ENCODE measurements around the gene MEF2D.
A peak's percentile ranks its signal among the peaks of the same experiment; 100 is the strongest.

Gene MEF2D

DNA sequence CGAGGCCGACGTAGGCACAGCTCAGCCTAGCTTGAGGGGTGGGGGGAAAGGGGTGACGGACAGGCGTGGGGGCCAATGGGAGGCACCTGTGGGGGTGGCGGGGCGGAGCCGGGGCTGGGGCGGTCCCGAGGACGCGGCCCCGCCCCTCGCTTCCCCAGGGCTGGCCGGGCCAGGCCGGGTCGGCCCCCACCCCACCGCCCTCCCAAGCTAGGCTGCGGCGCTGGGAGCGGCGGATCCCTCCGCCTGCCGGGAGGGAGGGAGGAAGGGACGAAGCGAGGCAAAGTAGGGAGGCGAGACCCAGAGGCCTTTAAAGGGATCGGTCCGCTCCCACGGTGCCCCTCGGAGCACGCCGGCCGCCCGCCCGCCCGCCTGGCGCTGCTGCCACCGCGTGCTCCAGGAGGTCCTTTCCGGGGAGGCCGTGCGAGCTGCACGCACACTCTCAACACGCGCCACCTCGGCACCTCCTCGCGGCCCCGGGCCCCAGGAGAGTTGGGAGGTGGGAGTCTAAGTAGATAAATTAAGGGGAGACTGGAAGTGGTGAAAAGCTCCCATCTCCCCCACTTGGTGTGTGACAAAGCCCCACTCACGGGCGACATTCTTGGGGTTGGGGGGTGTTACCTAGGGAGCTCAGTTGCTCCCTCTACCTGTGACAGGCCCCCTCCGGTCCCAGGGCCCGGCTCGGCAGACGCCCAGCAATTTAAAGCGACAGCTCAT lies 375 bp upstream of the MEF2D start:
- Mint-ChIP-seq H3K9me3 (no peaks in the 10 kb centered on the region), H3K27ac (peak overlapping the region; percentile 97), H3K4me1 (peaks cover 61 to 76% of the 10 kb centered on the region in 2 donors), H3K27me3 (no peaks in the 10 kb centered on the region), H3K4me3 (peak overlapping the region; percentile 98), H3K36me3 (peaks cover 25 to 29% of the 10 kb centered on the region in 2 donors)
- DNase-seq (peak; percentile 90), ATAC-seq (replicated peaks) (peak; percentile 67 to 72)

DNA sequence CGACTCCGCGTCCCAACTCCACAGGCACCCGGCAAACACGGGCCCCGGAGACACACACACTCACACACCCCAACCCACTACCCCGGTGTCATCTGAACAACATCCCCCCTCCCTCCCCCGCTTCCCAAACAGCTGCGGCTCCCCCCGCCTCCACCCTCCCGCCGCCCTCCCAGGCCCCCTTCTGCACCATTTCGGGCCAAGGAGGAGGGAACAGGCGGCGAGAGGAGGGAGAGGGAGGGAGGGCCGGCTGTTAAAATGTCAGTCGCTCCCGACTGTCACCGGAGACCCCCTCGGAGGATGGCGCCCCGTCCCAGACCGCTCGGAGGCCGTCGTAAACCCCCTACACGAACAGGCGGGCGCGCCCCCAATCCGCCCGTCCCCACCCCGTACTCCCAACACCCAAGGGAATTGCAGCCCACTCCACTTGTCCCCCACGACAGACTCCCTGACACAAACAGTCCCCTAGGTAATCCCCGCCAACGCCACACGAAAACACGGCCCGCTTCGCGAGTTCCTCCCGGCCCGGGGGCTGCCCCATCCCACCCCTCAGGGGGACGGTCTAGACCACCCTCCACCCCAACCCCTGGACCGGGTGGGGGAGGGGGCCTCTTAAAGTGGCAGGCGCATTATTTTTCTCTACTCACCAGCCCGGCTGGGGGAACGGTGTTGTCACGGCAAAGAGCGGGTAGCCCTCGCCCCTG lies 583 bp downstream of the MEF2D start:
- Mint-ChIP-seq H3K4me1 (peaks cover 62 to 76% of the 10 kb centered on the region in 2 donors), H3K36me3 (peaks cover 32 to 34% of the 10 kb centered on the region in 2 donors), H3K27me3 (no peaks in the 10 kb centered on the region), H3K4me3 (peak overlapping the region; percentile 98), H3K9me3 (no peaks in the 10 kb centered on the region), H3K27ac (peak overlapping the region; percentile 98)
- ATAC-seq (replicated peaks), result peak; percentile 21
- peak; percentile 72 for DNase-seq

GRCh38 chr1:156499194-156499841 lies 1.3 kb downstream of the MEF2D start:
- Mint-ChIP-seq H3K4me1 (peaks cover 64 to 78% of the 10 kb centered on the region in 2 donors), H3K27me3 (no peaks in the 10 kb centered on the region), H3K4me3 (peak overlapping the region; percentile 98), H3K27ac (peak overlapping the region; percentile 85), H3K9me3 (no peaks in the 10 kb centered on the region), H3K36me3 (peaks cover 34 to 36% of the 10 kb centered on the region in 2 donors)
- ATAC-seq (replicated peaks) (no peak), DNase-seq (no peak)

DNA sequence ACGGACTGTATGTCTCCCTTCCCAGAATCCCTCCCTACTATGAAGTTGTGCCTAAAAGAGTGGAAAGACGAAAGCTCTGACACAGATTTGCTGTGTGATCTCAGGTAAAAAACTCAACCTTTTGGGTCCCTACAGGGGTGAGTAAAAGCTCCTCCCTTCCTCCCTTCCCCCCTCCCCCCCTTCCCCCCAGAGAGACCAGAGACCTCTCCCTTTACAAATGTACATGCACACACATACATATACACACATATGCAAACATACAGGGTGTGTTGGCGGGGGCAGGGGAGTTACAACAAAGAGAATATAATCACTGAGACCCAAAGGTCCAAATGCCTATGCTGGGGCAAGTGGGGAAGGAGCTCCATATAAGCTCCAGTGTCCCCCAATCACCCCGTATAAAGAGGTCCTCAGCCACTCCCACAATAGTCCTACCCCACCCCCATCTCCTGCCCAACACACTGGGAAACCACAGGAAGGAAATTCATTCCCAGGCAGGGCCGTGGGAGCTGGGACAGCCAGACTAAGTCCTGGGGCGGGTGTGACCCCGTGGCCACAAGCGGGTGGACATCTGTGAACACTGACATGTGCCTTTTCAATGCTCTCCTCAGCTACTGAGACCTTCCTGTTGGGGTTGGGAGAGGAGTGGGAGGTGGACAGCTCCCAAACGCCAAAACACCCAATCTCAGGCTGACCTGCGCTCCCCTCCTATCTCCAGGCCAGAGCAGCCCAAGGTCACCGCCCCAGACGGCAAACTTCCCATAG lies 2.0 kb downstream of the MEF2D start:
- DNase-seq (no peak), ATAC-seq (replicated peaks) (no peak)
- Mint-ChIP-seq H3K9me3 (no peaks in the 10 kb centered on the region), H3K27me3 (no peaks in the 10 kb centered on the region), H3K36me3 (peaks cover 36 to 40% of the 10 kb centered on the region in 2 donors), H3K27ac (peak overlapping the region; percentile 85), H3K4me3 (peak overlapping the region; percentile 98), H3K4me1 (peaks cover 65 to 78% of the 10 kb centered on the region in 2 donors)

GRCh38 chr1:156497743-156498431 lies 2.7 kb downstream of the MEF2D start:
- H3K27me3 Mint-ChIP-seq, result no peaks in the 10 kb centered on the region
- ATAC-seq (replicated peaks) (no peak), DNase-seq (no peak)
- peak overlapping the region; percentile 82 for H3K27ac Mint-ChIP-seq
- peaks cover 64 to 78% of the 10 kb centered on the region in 2 donors for H3K4me1 Mint-ChIP-seq
- peak overlapping the region; percentile 98 for H3K4me3 Mint-ChIP-seq
- no peaks in the 10 kb centered on the region for H3K9me3 Mint-ChIP-seq
- H3K36me3 Mint-ChIP-seq, result peaks cover 36 to 42% of the 10 kb centered on the region in 2 donors

GRCh38 chr1:156497078-156497742 lies 3.4 kb downstream of the MEF2D start:
- H3K27me3 Mint-ChIP-seq, result no peaks in the 10 kb centered on the region
- peak overlapping the region; percentile 98 for H3K4me3 Mint-ChIP-seq
- H3K9me3 Mint-ChIP-seq, result no peaks in the 10 kb centered on the region
- ATAC-seq (replicated peaks) (no peak), DNase-seq (no peak)
- peaks cover 65 to 78% of the 10 kb centered on the region in 2 donors for H3K4me1 Mint-ChIP-seq
- peaks cover 40 to 49% of the 10 kb centered on the region in 2 donors for H3K36me3 Mint-ChIP-seq
- H3K27ac Mint-ChIP-seq, result peak overlapping the region; percentile 82

DNA sequence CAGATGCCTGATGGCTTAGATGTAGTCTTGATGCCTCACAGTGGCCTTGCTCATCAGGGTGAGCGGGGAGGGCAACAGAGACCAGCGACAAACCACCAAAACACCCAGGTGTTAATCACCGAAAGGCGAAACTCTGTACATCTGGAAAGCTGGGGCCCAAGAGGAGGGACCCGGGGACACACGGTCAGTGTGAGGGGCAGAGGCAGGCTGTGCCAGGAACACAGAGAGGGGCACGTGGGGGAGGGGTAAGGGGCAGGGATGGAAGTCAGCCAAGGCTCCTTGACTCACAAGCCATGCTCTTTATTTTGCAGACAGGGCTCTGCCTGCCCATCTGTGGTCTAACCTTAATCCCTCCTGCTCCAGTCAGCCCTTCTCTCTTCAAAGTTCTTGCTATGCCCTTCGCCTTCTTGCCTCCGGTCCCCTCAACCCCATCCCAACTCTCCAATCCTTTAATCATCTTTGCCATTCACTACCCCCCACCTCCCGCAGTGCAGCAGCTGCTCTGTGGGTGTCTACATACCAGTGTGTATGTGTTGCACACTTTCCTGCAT lies 4.3 kb downstream of the MEF2D start:
- Mint-ChIP-seq H3K9me3 (no peaks in the 10 kb centered on the region), H3K27ac (peak overlapping the region; percentile 88), H3K4me3 (peak overlapping the region; percentile 98), H3K36me3 (peaks cover 43 to 58% of the 10 kb centered on the region in 2 donors), H3K4me1 (peaks cover 69 to 80% of the 10 kb centered on the region in 2 donors), H3K27me3 (no peaks in the 10 kb centered on the region)
- DNase-seq, result no peak
- no peak for ATAC-seq (replicated peaks)

DNA sequence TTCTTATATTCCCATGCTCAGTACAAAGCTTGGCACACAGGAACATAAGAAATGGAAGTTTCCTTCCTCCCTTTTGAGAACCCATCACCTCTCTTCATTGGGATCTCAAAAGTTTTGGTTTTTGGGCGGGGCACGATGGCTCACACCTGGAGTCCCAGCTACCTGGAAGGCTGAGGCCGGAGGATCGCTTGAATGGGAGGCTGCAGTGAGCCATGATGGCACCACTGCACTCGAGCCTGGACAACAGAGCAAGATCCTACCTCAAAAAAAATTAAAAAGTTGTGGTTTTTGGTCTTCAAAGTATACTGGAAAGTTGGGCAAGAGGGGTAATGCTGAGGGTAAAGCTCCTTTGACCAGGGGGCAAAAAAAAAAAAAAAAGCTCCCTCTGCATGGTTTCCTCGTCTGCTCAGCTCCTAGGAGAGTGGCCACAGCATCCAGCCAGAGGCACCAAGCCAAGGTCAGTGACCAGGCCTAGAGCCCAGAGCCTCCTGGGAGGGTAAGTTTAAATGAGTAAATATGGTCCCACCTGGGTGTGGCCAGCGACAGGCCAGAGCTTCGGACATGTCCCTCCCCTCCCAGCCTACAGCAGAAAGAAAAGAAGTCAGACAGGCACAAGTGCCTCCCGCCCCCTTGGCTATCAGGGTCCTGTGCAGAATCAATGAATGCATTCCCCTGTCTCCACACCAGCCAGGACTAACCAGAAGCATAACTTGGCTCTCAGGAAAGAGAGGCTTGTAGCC lies 5.0 kb downstream of the MEF2D start:
- H3K27ac Mint-ChIP-seq, result peak overlapping the region; percentile 91
- no peaks in the 10 kb centered on the region for H3K9me3 Mint-ChIP-seq
- no peaks in the 10 kb centered on the region for H3K27me3 Mint-ChIP-seq
- H3K4me1 Mint-ChIP-seq, result peaks cover 77 to 87% of the 10 kb centered on the region in 2 donors
- H3K4me3 Mint-ChIP-seq, result peak overlapping the region; percentile 98
- no peak for DNase-seq
- peaks cover 43 to 65% of the 10 kb centered on the region in 2 donors for H3K36me3 Mint-ChIP-seq
- no peak for ATAC-seq (replicated peaks)

DNA sequence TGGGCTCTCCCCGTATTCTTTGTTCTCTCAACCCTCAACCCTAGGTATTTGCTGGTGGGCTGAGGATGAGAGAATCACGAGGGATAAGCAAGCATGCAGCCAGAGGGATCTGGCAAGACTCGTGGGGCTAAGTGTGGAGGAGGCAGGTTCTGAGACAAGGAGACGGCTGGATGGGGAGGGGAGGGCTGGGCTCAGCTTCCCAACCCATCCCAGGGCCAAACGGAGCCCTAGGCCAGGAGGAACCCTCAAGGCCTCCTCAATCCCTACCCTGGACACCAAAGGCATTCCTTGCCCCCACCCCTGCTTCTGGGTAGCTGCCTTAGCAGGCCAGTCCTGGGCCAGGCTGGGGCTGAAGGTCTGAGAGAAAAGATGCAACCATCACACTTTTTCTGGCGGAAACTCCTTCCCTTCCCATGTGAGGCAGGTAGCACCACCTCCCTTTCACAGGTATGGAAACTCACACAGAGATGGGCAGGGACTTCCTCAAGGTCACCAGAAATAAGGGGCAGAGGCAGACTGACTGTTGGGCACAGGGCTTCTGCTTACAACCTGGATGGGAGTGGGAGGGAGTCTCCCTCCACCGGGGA lies 6.2 kb downstream of the MEF2D start:
- DNase-seq (no peak), ATAC-seq (replicated peaks) (no peak)
- peak overlapping the region; percentile 90 for H3K27ac Mint-ChIP-seq
- H3K9me3 Mint-ChIP-seq, result no peaks in the 10 kb centered on the region
- peaks cover 87 to 99% of the 10 kb centered on the region in 2 donors for H3K4me1 Mint-ChIP-seq
- H3K4me3 Mint-ChIP-seq, result peak overlapping the region in 1 of 2 donors; percentile 67
- H3K27me3 Mint-ChIP-seq, result no peaks in the 10 kb centered on the region
- peaks cover 40 to 61% of the 10 kb centered on the region in 2 donors for H3K36me3 Mint-ChIP-seq

DNA sequence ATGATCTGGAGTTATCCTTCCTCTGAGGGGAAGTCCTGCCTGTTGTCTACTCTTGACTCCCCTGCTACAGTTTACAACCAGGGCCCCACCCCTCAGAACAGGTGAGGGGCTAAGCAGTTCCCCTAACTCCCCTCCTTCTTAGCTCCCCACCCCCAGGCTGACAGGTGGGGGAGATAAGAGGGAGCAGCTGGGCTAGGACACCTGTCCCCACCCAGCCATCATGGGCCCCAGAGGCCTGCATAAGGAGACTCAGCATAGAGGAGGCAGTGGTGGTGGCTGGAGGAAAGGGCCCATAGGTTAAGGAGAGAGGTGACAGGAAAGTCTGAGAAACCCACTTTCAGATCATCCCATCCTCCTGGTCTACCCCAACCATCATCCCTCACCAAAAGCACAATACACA lies 6.8 kb downstream of the MEF2D start:
- ATAC-seq (replicated peaks), result no peak
- Mint-ChIP-seq H3K4me1 (peaks cover 91 to 100% of the 10 kb centered on the region in 2 donors), H3K27ac (peak overlapping the region; percentile 90), H3K9me3 (no peaks in the 10 kb centered on the region), H3K4me3 (peak overlapping the region; percentile 66 to 67), H3K36me3 (peaks cover 38 to 61% of the 10 kb centered on the region in 2 donors), H3K27me3 (no peaks in the 10 kb centered on the region)
- no peak for DNase-seq

GRCh38 chr1:156493154-156493631 lies 7.4 kb downstream of the MEF2D start:
- ATAC-seq (replicated peaks) (no peak), DNase-seq (no peak)
- H3K36me3 Mint-ChIP-seq, result peaks cover 38 to 60% of the 10 kb centered on the region in 2 donors
- H3K4me3 Mint-ChIP-seq, result peak overlapping the region; percentile 84 to 90
- H3K9me3 Mint-ChIP-seq, result no peaks in the 10 kb centered on the region
- no peaks in the 10 kb centered on the region for H3K27me3 Mint-ChIP-seq
- peak overlapping the region; percentile 99 for H3K27ac Mint-ChIP-seq
- H3K4me1 Mint-ChIP-seq, result peaks cover 94 to 100% of the 10 kb centered on the region in 2 donors

GRCh38 chr1:156492591-156493080 lies 7.9 kb downstream of the MEF2D start:
- H3K27ac Mint-ChIP-seq, result peak overlapping the region; percentile 99
- peak overlapping the region; percentile 84 to 90 for H3K4me3 Mint-ChIP-seq
- ATAC-seq (replicated peaks) (peak; percentile 57 to 68), DNase-seq (peak; percentile 81)
- H3K9me3 Mint-ChIP-seq, result no peaks in the 10 kb centered on the region
- H3K27me3 Mint-ChIP-seq, result no peaks in the 10 kb centered on the region
- H3K36me3 Mint-ChIP-seq, result peaks cover 37 to 60% of the 10 kb centered on the region in 2 donors
- H3K4me1 Mint-ChIP-seq, result peaks cover 94 to 100% of the 10 kb centered on the region in 2 donors

Measured in stimulated activated naive B cell treated with anti-CD40 and anti-IgM and Interleukin-4, amounts not matched to agents 10 μg/mL and 1 μg/mL and 100 μg/mL, for 72 hours (primary cell).